22Rv1 (cell line): ENCODE results near the gene MSRB1.
A peak's percentile ranks its signal among the peaks of the same experiment; 100 is the strongest.
"Not testable (repeated sequence)": the region's sequence is repeated elsewhere in the genome, so short reads cannot be mapped to it uniquely, and the experiment has no call there.

Experiments
- H3K27ac ChIP-seq: fragments of 450-650 bp; 2 replicates; pipeline ENCODE4 v1.5.1; 2017
- ZFX ChIP-seq: fragments of 450-650 bp; IDR thresholded peaks from 2 replicates; pipeline ENCODE4 v1.6.1; 2017; ENCODE audit warnings: antibody characterized with exemption, borderline replicate concordance
- TF ChIP-seq, protein P1 (sequence below): fragments of 450-650 bp; IDR thresholded peaks from 2 replicates; pipeline ENCODE4 v1.5.1; 2017; ENCODE audit warnings: mild to moderate bottlenecking

Gene MSRB1

DNA sequence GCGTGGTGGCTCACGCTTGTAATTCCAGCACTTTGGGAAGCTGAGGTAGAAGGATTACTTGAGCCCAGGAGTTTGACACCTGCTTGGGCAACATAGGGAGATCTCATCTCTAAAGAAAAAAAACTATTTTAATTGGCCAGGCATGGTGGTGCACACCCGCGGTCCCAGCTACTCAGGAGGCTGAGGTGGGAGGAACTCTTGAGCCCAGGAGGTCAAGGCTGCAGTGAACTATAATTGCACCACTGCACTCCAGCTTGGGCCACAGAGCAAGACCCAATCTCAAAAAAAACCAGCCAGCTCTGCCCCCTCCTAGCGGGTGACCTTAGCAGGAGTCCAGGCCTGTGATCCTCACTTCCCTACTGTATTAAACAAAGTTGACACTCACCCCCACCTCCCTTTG lies 18.9 kb downstream of the MSRB1 start:
- TF ChIP-seq, protein P1, sequence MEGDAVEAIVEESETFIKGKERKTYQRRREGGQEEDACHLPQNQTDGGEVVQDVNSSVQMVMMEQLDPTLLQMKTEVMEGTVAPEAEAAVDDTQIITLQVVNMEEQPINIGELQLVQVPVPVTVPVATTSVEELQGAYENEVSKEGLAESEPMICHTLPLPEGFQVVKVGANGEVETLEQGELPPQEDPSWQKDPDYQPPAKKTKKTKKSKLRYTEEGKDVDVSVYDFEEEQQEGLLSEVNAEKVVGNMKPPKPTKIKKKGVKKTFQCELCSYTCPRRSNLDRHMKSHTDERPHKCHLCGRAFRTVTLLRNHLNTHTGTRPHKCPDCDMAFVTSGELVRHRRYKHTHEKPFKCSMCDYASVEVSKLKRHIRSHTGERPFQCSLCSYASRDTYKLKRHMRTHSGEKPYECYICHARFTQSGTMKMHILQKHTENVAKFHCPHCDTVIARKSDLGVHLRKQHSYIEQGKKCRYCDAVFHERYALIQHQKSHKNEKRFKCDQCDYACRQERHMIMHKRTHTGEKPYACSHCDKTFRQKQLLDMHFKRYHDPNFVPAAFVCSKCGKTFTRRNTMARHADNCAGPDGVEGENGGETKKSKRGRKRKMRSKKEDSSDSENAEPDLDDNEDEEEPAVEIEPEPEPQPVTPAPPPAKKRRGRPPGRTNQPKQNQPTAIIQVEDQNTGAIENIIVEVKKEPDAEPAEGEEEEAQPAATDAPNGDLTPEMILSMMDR = no peak
- TF ChIP-seq ZFX = no peak
- H3K27ac ChIP-seq = no peak overlapping the region

DNA sequence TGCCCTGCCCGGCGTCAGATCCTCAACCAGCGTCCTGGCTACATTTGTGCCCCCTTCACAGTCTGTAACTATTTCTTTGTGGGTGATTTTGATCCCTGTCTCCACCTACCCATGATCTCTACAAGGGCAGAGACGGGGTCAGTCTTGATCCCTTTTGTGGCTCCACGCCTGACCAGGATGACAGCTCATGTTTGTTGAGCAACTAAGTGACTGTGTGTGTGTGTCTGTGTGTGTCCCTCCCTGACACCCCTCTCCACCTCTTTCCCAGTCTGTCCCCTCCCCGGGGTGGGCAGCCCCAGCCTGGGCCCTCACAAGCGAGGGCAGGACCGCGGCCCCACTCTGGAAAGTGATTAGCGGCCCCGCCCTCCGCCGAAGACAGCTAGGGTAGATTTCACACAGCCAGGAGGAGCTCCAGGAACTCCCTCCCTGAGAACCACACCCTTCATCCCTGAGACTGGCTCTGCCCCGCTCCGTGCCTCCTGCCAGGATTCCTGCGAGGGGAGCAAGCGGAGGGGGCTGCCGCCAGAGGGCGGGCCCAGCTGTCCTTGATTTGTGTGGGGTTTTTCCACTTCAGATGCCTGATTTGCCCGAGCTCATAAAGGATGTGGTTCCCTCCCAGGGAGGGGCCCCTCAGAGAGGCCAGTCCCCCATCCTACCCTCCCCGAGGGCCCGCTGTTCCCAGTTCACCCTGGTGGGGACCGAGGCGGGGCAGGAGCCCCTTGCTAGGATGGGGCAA lies 19.5 kb downstream of the MSRB1 start:
- H3K27ac ChIP-seq = no peak overlapping the region
- TF ChIP-seq ZFX = no peak
- TF ChIP-seq, protein P1 = peak; percentile 39

DNA sequence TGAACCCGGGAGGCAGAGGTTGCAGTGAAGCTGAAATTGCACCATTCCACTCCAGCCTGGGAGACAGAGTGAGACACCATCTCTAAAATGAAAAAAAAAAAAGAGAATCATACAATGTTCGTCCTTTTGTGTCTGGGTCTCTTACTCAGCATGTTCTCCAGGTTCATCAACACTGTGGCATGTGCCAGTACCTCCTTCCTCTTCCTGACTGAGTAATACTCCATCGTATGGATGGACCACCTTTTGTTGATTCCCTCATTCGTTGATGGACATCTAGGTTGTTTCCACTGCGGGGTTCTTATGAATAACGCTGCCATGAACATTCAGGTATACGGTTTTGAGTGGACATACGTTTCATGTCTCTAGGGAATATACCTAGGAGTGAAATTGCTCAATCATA lies 20.6 kb downstream of the MSRB1 start:
- TF ChIP-seq ZFX = no peak
- TF ChIP-seq, protein P1 = no peak
- no peak overlapping the region for H3K27ac ChIP-seq

DNA sequence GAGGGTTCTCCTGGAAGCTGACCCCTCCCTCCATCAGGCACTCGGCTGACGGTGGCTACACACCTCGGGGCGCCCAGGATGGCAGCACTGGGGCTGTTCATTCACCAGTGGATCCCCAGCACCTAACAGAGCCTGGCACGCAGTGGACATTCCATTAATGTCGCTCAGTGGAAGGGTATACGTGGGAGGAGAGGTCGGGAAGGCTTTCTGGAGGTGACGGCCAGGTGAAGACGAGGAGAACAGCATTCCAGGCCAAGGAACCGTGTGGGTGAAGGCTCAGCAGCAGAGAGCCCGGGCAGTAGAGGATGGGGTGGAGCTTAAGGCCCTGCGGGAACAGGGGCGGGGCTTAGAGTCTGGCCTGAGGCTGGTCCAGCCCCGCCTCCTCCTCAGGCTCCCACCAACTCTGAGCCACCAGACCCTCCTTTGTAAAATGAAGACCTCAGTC lies 22.2 kb downstream of the MSRB1 start:
- no peak overlapping the region for H3K27ac ChIP-seq
- TF ChIP-seq, protein P1 = no peak
- TF ChIP-seq ZFX = no peak

DNA sequence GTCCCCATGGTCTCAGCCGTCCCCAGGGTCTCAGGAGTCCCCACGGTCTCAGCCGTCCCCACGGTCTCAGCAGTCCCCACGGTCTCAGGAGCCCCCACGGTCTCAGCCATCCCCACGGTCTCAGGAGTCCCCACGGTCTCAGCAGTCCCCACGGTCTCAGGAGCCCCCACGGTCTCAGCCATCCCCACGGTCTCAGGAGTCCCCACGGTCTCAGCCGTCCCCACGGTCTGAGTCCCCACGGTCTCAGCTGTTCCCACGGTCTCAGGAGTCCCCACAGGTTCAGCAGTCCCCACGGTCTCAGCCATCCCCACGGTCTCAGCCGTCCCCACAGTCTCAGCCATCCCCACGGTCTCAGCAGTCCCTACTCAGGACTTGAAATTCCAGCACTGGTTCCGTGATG lies 22.9 kb downstream of the MSRB1 start:
- H3K27ac ChIP-seq = not testable (repeated sequence)

DNA sequence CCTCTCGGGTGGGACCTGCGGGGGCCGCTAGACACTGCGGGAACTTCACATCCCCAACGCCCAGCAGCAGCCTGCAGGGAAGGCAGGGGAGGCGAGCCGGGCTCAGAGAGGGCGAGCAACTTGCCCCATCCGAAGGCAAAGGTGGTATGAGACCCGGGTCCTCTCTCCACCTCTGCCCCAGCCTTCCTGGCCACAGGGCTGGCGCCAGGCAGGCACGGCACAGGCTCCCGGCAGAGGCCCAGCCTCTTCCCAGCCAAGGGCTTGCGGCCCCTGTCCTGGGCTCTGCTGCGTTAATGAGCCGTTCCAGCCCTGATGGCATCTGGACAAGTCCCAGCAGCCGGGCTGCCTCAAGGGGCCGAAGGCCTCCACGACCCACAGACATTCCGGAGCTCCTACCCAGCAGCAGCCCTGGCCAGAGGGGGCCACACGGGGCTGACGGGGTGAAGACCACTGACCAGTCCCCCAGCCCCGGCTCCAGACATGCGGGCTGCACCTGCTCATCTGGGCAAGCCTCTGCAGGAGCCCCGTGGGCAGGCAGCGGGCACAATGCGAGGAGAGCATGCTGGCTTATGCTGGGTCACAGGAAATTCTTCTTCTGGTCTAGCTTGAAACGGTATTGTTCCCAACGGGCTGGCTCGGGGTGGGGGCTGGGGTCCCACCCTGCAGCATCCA lies 23.5 kb downstream of the MSRB1 start:
- TF ChIP-seq, protein P1 = no peak
- H3K27ac ChIP-seq = no peak overlapping the region

DNA sequence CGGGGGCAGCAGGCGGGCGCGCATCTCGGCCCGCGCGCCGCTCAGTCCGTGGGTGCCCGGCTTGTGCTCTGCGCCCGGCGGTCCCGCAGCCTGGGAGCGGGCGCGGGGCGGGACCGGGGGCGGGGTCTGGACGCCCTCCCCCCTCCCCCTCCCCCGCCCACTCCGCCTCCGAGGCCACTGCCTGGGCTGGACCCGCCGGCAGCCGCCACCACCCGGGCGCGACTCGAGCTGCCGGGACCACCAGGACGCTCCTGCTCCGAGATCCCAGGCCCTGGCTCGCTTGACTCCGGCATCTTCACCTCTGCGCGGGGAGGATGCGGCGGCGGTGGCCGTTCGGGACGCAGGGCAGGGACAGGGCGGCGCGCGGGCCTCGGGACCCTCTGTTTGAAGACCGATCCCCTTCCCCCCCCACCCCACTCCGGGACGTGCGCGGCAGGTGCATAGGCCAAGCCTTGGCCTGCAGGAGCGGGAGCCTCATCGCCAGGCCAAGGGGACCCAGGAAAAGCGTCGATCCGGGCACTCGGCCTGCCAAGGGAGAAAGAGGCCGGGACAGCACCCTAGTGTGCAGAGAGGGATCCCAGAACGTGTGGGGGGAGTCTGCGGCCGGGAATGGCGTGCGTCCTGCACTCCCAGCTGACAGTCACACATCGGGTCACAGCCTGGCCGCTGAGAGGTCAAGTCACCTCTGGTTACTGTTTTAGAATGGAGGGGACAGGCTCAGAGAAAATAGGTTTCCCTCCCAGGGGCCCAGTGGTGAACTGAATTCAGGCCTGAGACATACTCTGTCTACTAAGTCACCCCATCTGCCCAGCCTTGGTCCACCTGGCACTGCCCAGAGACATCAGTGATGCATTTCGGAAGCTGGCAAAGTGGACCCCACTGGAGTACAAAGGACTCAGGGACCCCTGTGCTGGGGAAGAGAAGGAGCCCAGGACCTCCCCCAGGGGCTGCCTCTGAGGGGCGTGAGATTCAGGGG lies 24.4 kb downstream of the MSRB1 start, which contains the start of gene HS3ST6:
Gene HS3ST6 (minus strand): TSS at position 65 of the 976 bp plus-strand sequence. CDS start 92 bp downstream, outside the sequence.
- no peak within 1 kb of the TSS for H3K27ac ChIP-seq
- TF ChIP-seq, protein P1 = no peak
- no peak for TF ChIP-seq ZFX
